ENCODE measurements around the gene DNAJA3. TPM values are rescaled to one million over a fixed set of nuclear protein-coding genes. Genes with fewer than 3 reads are reported as not detected.

The DNAJA3 gene
- total RNA-seq, 6 experiments from 2014 or later, result 36.4 to 110 (median 49.0) TPM

GRCh38 chr16:4465977-4466779 is 40.5 kb downstream of the DNAJA3 start:
- H3K27me3 ChIP-seq, result no peaks in the 10 kb centered on the region
- 79% methylated on average over 19 of the region's 32 CpGs for WGBS (ENCODE audit: insufficient coverage, low coverage, low lambda C conversion rate, missing lambda C conversion rate)
- TF ChIP-seq POLR2A (IDR thresholded peaks at IDR 0.05) (peak; percentile 19), CTCF (IDR thresholded peaks at IDR 0.05) (no peak)
- H3K27ac ChIP-seq, result peak overlapping the region; percentile 15 to 37 (median 33)
- H3K4me3 ChIP-seq, result no peak overlapping the region
- ATAC-seq, result peak; percentile 40 to 58 (median 46)
- no peaks in the 10 kb centered on the region for H3K4me1 ChIP-seq
- intact Hi-C loops (cut with DNase I), result no loop called here
- H3K36me3 ChIP-seq, result peaks cover 0 to 44% (median 11%) of the 10 kb centered on the region in 4 donors
- H3K9me3 ChIP-seq, result no peaks in the 10 kb centered on the region
- peak in 1 of 3 donors; percentile 60 for DNase-seq

GRCh38 chr16:4467916-4468315 is 42.2 kb downstream of the DNAJA3 start:
- Histone ChIP-seq H3K4me3 (no peak overlapping the region), H3K36me3 (peaks cover 0 to 41% (median 11%) of the 10 kb centered on the region in 4 donors), H3K27ac (no peak overlapping the region), H3K4me1 (peaks cover 0 to 1% (median 0%) of the 10 kb centered on the region in 4 donors), H3K9me3 (no peaks in the 10 kb centered on the region), H3K27me3 (no peaks in the 10 kb centered on the region)
- intact Hi-C loops (cut with DNase I), result no loop called here
- TF ChIP-seq POLR2A (IDR thresholded peaks at IDR 0.05) (no peak), CTCF (IDR thresholded peaks at IDR 0.05) (no peak)
- WGBS (ENCODE audit: insufficient coverage, low coverage, low lambda C conversion rate, missing lambda C conversion rate), result 94% methylated on average over 16 of the region's 16 CpGs
- ATAC-seq (no peak), DNase-seq (no peak)

- no peak for TF ChIP-seq CTCF (IDR thresholded peaks at IDR 0.05)
- no peak for TF ChIP-seq POLR2A (IDR thresholded peaks at IDR 0.05)
- Histone ChIP-seq H3K27ac (no peak overlapping the region), H3K4me3 (no peak overlapping the region), H3K9me3 (no peaks in the 10 kb centered on the region), H3K36me3 (peaks cover 0 to 31% (median 10%) of the 10 kb centered on the region in 4 donors), H3K27me3 (no peaks in the 10 kb centered on the region), H3K4me1 (peaks cover 0 to 10% (median 3%) of the 10 kb centered on the region in 4 donors)
- 69% methylated on average over 4 of the region's 10 CpGs for WGBS (ENCODE audit: insufficient coverage, low coverage, low lambda C conversion rate, missing lambda C conversion rate)
- intact Hi-C loops (cut with DNase I), result no loop called here
- DNase-seq (no peak), ATAC-seq (no peak)
Measured at GRCh38 chr16:4468972-4469371, 43.3 kb downstream of the DNAJA3 start.

- WGBS (ENCODE audit: insufficient coverage, low coverage, low lambda C conversion rate, missing lambda C conversion rate), result 100% methylated on average over 5 of the region's 5 CpGs
- H3K4me1 ChIP-seq, result peaks cover 0 to 21% (median 7%) of the 10 kb centered on the region in 4 donors
- H3K4me3 ChIP-seq, result no peak overlapping the region
- H3K27ac ChIP-seq, result no peak overlapping the region
- ATAC-seq (no peak), DNase-seq (no peak)
- peaks cover 0 to 10% (median 5%) of the 10 kb centered on the region in 4 donors for H3K36me3 ChIP-seq
- TF ChIP-seq CTCF (IDR thresholded peaks at IDR 0.05) (no peak), POLR2A (IDR thresholded peaks at IDR 0.05) (no peak)
- intact Hi-C loops (cut with DNase I), result no loop called here
- H3K9me3 ChIP-seq, result no peaks in the 10 kb centered on the region
- no peaks in the 10 kb centered on the region for H3K27me3 ChIP-seq
Measured at GRCh38 chr16:4471869-4472268, 46.2 kb downstream of the DNAJA3 start.

Measured in right lobe of liver (tissue), 6 donors.